H1 (cell line): ENCODE data around the gene RNF141. TPM values are rescaled to one million over a fixed set of nuclear protein-coding genes. Genes with fewer than 3 reads are reported as not detected.
A peak's percentile ranks its signal among the peaks of the same experiment; 100 is the strongest.

Source experiments
- CTCF ChIA-PET: fragments of 300-600 bp; sonication (Branson Sonifier 250); formaldehyde crosslinking; loops from one replicate; lab custom pipeline; 2021; ENCODE audit not compliant: partially characterized antibody; lab: Charles Lee
- POLR2A ChIA-PET: fragments of 300-600 bp; sonication (Branson Sonifier 250); formaldehyde crosslinking; loops from one replicate; lab custom pipeline; 2021; ENCODE audit warnings: inconsistent platforms; ENCODE audit not compliant: partially characterized antibody; lab: Charles Lee
- DNase-seq, 2 experiments: peaks; one replicate each; pipeline versions ENCODE4 v3.0.0 to v3.0.0-alpha.2; 2010 to 2022; ENCODE audit warnings: low spot score in 2 of 2, low read depth in 1 of 2, mixed read lengths in 1 of 2
- FAIRE-seq: peaks from 2 replicates; lab custom pipeline; 2011; peaks lifted over from hg19 to GRCh38; lab: Jason Lieb, UNC
- H2AFZ ChIP-seq: 2 replicates; pipeline ENCODE4 v1.8.1; 2012; ENCODE audit warnings: low read length, inconsistent platforms
- H2AK5ac ChIP-seq: 2 replicates; pipeline ENCODE4 v1.6.1; 2013; ENCODE audit warnings: low read depth, low read length
- H2BK120ac ChIP-seq: replicated peaks from 2 replicates; pipeline ENCODE3; 2013; ENCODE audit warnings: low read depth, low read length, inconsistent platforms
- H2BK12ac ChIP-seq: 2 replicates; pipeline ENCODE4 v1.6.1; 2013; ENCODE audit warnings: low read depth, low read length
- H2BK15ac ChIP-seq: 2 replicates; pipeline ENCODE4 v1.6.1; 2013; ENCODE audit warnings: low read length
- H2BK20ac ChIP-seq: 2 replicates; pipeline ENCODE4 v1.6.1; 2013; ENCODE audit warnings: low read length
- H2BK5ac ChIP-seq: 2 replicates; pipeline ENCODE4 v1.6.1; 2013; ENCODE audit warnings: low read depth, low read length
- H3K14ac ChIP-seq: 2 replicates; pipeline ENCODE4 v1.6.1; 2013; ENCODE audit warnings: inconsistent platforms; ENCODE audit not compliant: insufficient read length
- H3K18ac ChIP-seq: 2 replicates; pipeline ENCODE4 v1.6.1; 2013; ENCODE audit warnings: low read length; ENCODE audit errors: extremely low read depth
- H3K23ac ChIP-seq: 2 replicates; pipeline ENCODE4 v1.6.1; 2013; ENCODE audit warnings: inconsistent platforms; ENCODE audit not compliant: insufficient read length
- H3K23me2 ChIP-seq: 2 replicates; pipeline ENCODE4 v1.6.1; 2013; ENCODE audit warnings: low read depth, low read length
- H3K27ac ChIP-seq: 2 replicates; pipeline ENCODE4 v1.6.1; 2011; ENCODE audit warnings: low read depth, low read length, inconsistent platforms
- H3K27me3 ChIP-seq, 4 experiments: replicated peaks in 1 of 4; 1 replicate in 1 of 4; 2 replicates in 3 of 4; pipeline versions ENCODE4 v1.6.1 to v1.8.1; 2011 to 2013; ENCODE audit warnings: low read length in 3 of 4, mild to moderate bottlenecking in 3 of 4, inconsistent platforms in 2 of 4, mixed read lengths in 2 of 4, moderate library complexity in 1 of 4; ENCODE audit not compliant: control insufficient read depth in 3 of 4, insufficient read depth in 3 of 4; ENCODE audit errors: extremely low read depth in 1 of 4
- H3K36me3 ChIP-seq, 4 experiments: 2 replicates each; pipeline versions ENCODE4 v1.6.1 to v1.8.1; 2011 to 2013; ENCODE audit warnings: mild to moderate bottlenecking in 4 of 4, low read length in 3 of 4, moderate library complexity in 2 of 4, control low read depth in 1 of 4, inconsistent platforms in 1 of 4; ENCODE audit not compliant: insufficient read depth in 4 of 4, control insufficient read depth in 2 of 4
- H3K4ac ChIP-seq: replicated peaks from 2 replicates; pipeline ENCODE3; 2013; ENCODE audit warnings: low read length, low read depth, mixed read lengths, inconsistent platforms; ENCODE audit not compliant: insufficient read length
- H3K4me1 ChIP-seq, 4 experiments: replicated peaks in 1 of 4; 1 replicate in 1 of 4; 2 replicates in 3 of 4; pipeline versions ENCODE4 v1.6.1 to v1.8.1; 2011 to 2013; ENCODE audit warnings: low read length in 3 of 4, inconsistent platforms in 2 of 4, mixed read lengths in 1 of 4; ENCODE audit not compliant: insufficient read depth in 4 of 4, control insufficient read depth in 3 of 4
- H3K4me2 ChIP-seq, 2 experiments: 2 replicates each; pipeline versions ENCODE4 v1.6.1 to v1.8.1; 2011 to 2013; ENCODE audit warnings: low read depth in 2 of 2, low read length in 2 of 2, control low read depth in 1 of 2, inconsistent platforms in 1 of 2, mild to moderate bottlenecking in 1 of 2; ENCODE audit not compliant: insufficient read depth in 1 of 2
- H3K4me3 ChIP-seq, 4 experiments: fragments of 200-600, 300-600 bp in 1 of 4; sonication (generic), shearing (Covaris generic), sonication (Bioruptor Twin) in 1 of 4; 2 replicates each; pipeline versions ENCODE4 v1.5.1 to v1.8.1; 2011 to 2016; ENCODE audit warnings: low read length in 4 of 4, low read depth in 3 of 4, control low read depth in 2 of 4, inconsistent platforms in 2 of 4, mild to moderate bottlenecking in 2 of 4, mixed read lengths in 1 of 4, moderate library complexity in 1 of 4; ENCODE audit not compliant: insufficient read depth in 2 of 4; ENCODE audit errors: extremely low read depth in 1 of 4
- H3K56ac ChIP-seq: replicated peaks from 2 replicates; pipeline ENCODE3; 2013; ENCODE audit warnings: low read depth, mild to moderate bottlenecking, mixed read lengths, low read length, inconsistent platforms; ENCODE audit not compliant: insufficient read length
- H3K79me1 ChIP-seq: 2 replicates; pipeline ENCODE4 v1.6.1; 2013; ENCODE audit warnings: low read depth, low read length, control low read depth
- H3K79me2 ChIP-seq, 2 experiments: 2 replicates each; pipeline versions ENCODE4 v1.6.1 to v1.8.1; 2012 to 2013; ENCODE audit warnings: low read length in 2 of 2, mild to moderate bottlenecking in 2 of 2, inconsistent platforms in 1 of 2; ENCODE audit not compliant: insufficient read depth in 2 of 2, control insufficient read depth in 1 of 2
- H3K9ac ChIP-seq, 4 experiments: replicated peaks in 1 of 4; 1 replicate in 1 of 4; 2 replicates in 3 of 4; pipeline versions ENCODE4 v1.6.1 to v1.8.1; 2011 to 2013; ENCODE audit warnings: low read depth in 3 of 4, low read length in 3 of 4, control low read depth in 2 of 4, mild to moderate bottlenecking in 2 of 4, moderate library complexity in 2 of 4, inconsistent platforms in 1 of 4; ENCODE audit errors: extremely low read depth in 1 of 4
- H3K9me3 ChIP-seq, 2 experiments: 2 replicates each; pipeline versions ENCODE4 v1.6.1 to v1.8.1; 2012 to 2013; ENCODE audit warnings: mild to moderate bottlenecking in 2 of 2, moderate library complexity in 2 of 2, control low read depth in 1 of 2, inconsistent platforms in 1 of 2, low read depth in 1 of 2, low read length in 1 of 2, mixed read lengths in 1 of 2; ENCODE audit not compliant: insufficient read depth in 2 of 2
- H4K20me1 ChIP-seq, 2 experiments: replicated peaks in 1 of 2; 2 replicates each; pipeline versions ENCODE3 to v1.8.1; 2011 to 2013; ENCODE audit warnings: inconsistent platforms in 2 of 2, low read length in 2 of 2, mild to moderate bottlenecking in 1 of 2; ENCODE audit not compliant: insufficient read depth in 2 of 2, control insufficient read depth in 1 of 2
- H4K5ac ChIP-seq: 2 replicates; pipeline ENCODE4 v1.6.1; 2013; ENCODE audit warnings: low read length, low read depth, mixed read lengths, inconsistent platforms; ENCODE audit not compliant: insufficient read length
- H4K8ac ChIP-seq: 2 replicates; pipeline ENCODE4 v1.8.0; 2013; ENCODE audit warnings: mild to moderate bottlenecking, moderate library complexity, low read length, inconsistent platforms; ENCODE audit not compliant: insufficient read depth; ENCODE audit errors: extremely low read depth
- H4K91ac ChIP-seq: replicated peaks from 2 replicates; pipeline ENCODE3; 2013; ENCODE audit warnings: low read length, mixed read lengths, inconsistent platforms; ENCODE audit not compliant: insufficient read length
- MAFK ChIP-seq: IDR thresholded peaks from 2 replicates; pipeline ENCODE4 v1.6.1; 2012; ENCODE audit warnings: low read depth, mild to moderate bottlenecking, improper control_type of control experiment, low read length
- MAX ChIP-seq: IDR thresholded peaks from 2 replicates; pipeline ENCODE4 v1.6.1; 2012; ENCODE audit warnings: inconsistent platforms
- WGBS, 2 experiments: shearing (Covaris generic) in 1 of 2; methylation state at CpG; one replicate each; pipeline versions ENCODE4 v1.1.6 to v1.1.7; 2013 to 2015; ENCODE audit warnings: low lambda C conversion rate in 2 of 2, mixed read lengths in 2 of 2, inconsistent platforms in 1 of 2, low coverage in 1 of 2, missing lambda C conversion rate in 1 of 2; ENCODE audit not compliant: insufficient replicate concordance in 2 of 2, insufficient coverage in 1 of 2, insufficient read length in 1 of 2; ENCODE audit errors: extremely low coverage in 1 of 2, missing lambda C conversion rate in 1 of 2; 5-methylcytosine and 5-hydroxymethylcytosine counted together
- polyA plus RNA-seq, 7 experiments: library from polyadenylated mRNA; depleted of rRNA in 3 of 7; stranded (reverse) in 5 of 7; unstranded in 2 of 7; fragments of >200 nt in 5 of 7; fragments of 200-250 nt in 2 of 7; gene quantifications; 1 replicate in 5 of 7; 2 replicates in 1 of 7; 4 replicates in 1 of 7; pipeline versions ENCODE4 v1.2.1 to v1.2.3, GENCODE V29; 2011 to 2013; ENCODE audit warnings: missing spikeins in 2 of 7, mixed read lengths in 2 of 7
- total RNA-seq: library from RNA; stranded (reverse); fragmentation: NEBNext Ultra II Directional; extraction: Animal tissue kit (Norgen Biotek cat#: 25700); gene quantifications from 2 replicates; pipeline ENCODE4 v1.2.1, GENCODE V29; 2021

RNF141 gene
- total and polyA plus RNA-seq, 2 of the 8 experiments (the other 6 are each of a cell fraction or from before 2014, with no cell fraction given) = 8.5 to 22.8 TPM

GRCh38 chr11:10478574-10479550, 62.1 kb downstream of the RNF141 start:
- 95% methylated on average over 16 of the region's 16 CpGs; no CpG with 5 or more reads in 1 of the 2 experiments for WGBS, 2 experiments
- H3K27me3 ChIP-seq = no peaks in the 10 kb centered on the region
- H2AK5ac ChIP-seq = no peak overlapping the region
- no peak overlapping the region for H3K14ac ChIP-seq
- ChIA-PET CTCF (interaction anchor here (1.9 to 2.3 kb wide), 2 partner anchors 19 to 27 kb away, joined by 5 to 8 read pairs; no protein-coding TSS in a partner anchor), POLR2A (no interaction called here)
- H3K36me3 ChIP-seq = no peaks in the 10 kb centered on the region
- H3K23ac ChIP-seq = no peak overlapping the region
- no peak overlapping the region for H4K5ac ChIP-seq
- no peak overlapping the region for H2BK120ac ChIP-seq
- H3K79me1 ChIP-seq = no peaks in the 10 kb centered on the region; the same call in 1 of the 2 replicates
- FAIRE-seq = no peak
- DNase-seq = no peak
- no peaks in the 10 kb centered on the region for H3K4me1 ChIP-seq
- no peak overlapping the region for H3K27ac ChIP-seq
- 0 out of 2 replicates have a peak overlapping the region, but pooled peaks have one; percentile 48 for H2BK20ac ChIP-seq
- H3K79me2 ChIP-seq = no peaks in the 10 kb centered on the region
- H3K18ac ChIP-seq = no peak overlapping the region
- no peak overlapping the region for H4K91ac ChIP-seq
- no peak overlapping the region for H3K4me2 ChIP-seq
- no peak overlapping the region for H3K4ac ChIP-seq
- H4K8ac ChIP-seq = no peak overlapping the region; the same call in 1 of the 2 replicates
- no peak overlapping the region for H2AFZ ChIP-seq
- H3K9me3 ChIP-seq = no peaks in the 10 kb centered on the region
- H3K23me2 ChIP-seq = no peaks in the 10 kb centered on the region
- no peak overlapping the region for H2BK12ac ChIP-seq
- H3K9ac ChIP-seq = no peak overlapping the region
- no peak overlapping the region for H2BK15ac ChIP-seq
- no peak overlapping the region for H3K56ac ChIP-seq
- peaks cover 0 to 2% of the 10 kb centered on the region in 2 experiments for H4K20me1 ChIP-seq
- no peak overlapping the region for H2BK5ac ChIP-seq
- no peak overlapping the region for H3K4me3 ChIP-seq
- no peak for TF ChIP-seq MAX
- no peak for TF ChIP-seq MAFK
